Measurements from ENCODE around the gene OR8U1.
"Not testable (repeated sequence)": the region's sequence is repeated elsewhere in the genome, so short reads cannot be mapped to it uniquely, and the experiment has no call there.

OR8U1 gene

DNA sequence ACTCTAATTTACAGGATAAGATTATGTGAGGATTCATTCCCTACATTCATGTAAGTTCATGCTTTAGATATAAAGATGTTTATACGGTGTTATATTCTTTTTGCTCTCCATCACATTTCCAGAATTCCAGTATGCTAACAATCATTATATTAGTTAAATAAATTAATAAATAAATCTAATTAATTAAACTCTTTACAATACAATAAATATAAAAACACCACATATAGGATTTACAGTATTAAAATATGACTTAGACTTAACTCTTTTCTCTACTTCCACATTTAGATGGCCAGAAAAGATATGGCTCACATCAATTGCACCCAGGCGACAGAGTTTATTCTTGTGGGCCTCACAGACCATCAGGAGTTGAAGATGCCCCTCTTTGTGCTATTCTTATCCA, at the start of gene OR8U1:
TSS of gene OR8U1 (plus strand) at position 301 of the 400 bp plus-strand sequence. CDS start at position 301, 0 bp downstream.
- in situ Hi-C loops (cut with MboI; ENCODE audit: low sequenced_read_pairs): no loop called here

DNA sequence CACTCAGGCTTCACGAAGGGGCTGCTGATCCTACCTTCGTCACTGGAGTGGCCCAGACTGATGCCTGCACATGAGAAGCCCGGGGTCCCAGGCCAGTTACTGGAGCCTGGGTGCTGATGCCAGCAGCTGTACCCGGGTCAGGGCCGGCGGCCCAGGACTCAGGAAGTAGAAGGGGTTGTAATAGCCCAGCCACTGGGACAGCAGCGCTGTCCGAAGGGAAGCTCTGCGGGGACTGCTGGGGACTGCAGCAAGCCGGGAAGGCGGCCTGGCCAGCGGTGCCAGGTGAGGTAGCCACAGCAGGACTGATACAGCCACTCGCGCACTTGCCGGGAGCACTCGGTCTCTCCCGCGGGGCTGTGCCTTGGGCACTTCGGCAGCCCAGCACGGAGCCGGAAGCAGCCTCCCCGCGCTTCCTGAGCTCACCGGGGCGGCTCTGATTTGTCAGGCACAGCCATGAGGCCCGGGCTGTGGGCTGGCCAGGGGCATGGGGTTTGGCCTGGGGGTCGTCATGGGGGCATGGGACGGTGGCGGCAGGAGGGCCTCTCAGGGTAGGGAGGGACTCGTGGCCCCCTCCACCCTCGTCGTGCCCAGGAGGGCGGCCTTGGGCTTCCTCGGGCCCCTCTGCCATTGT, 43.4 kb upstream of the OR8U1 start:
- in situ Hi-C loops (cut with MboI; ENCODE audit: low sequenced_read_pairs): no loop called here

DNA sequence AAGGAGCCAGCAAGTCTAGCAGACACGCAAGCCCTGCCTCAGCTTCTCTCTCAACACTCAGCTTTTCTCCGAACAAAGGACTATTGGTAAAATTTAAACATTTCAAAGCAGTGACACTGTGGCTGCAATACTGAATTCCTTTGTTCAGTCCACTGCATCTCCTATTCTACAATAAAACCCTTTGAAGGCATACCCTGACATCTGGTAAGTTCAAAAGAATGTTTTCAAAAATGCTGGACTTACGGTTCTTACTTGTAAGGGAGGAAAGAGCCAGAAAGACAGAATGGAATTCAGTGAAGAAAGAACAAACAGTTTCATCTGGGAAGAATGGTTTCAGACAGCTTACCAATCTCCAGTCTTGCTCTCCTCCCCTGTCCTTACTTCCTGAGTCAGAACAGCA, 42.3 kb upstream of the OR8U1 start:
- in situ Hi-C loops (cut with MboI; ENCODE audit: low sequenced_read_pairs): no loop called here

DNA sequence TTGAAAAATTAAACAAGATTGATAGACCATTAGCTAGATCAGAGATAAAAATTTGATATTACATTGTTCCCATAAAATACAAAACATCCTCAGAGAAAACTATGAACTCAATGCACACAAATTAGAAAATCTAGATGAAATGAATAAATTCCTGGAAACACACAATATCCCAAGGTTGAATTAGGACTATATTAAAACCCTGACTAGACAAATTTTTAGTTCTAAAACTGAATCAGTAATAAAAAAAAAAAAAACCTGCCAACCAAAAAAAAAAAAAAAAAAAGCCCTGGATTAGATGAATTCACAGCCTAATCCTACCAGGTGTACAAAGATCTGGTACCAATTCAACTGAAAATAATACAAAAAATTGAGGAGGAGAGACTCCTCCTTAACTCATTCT, 35.1 kb upstream of the OR8U1 start:
- in situ Hi-C loops (cut with MboI; ENCODE audit: low sequenced_read_pairs): no loop called here

DNA sequence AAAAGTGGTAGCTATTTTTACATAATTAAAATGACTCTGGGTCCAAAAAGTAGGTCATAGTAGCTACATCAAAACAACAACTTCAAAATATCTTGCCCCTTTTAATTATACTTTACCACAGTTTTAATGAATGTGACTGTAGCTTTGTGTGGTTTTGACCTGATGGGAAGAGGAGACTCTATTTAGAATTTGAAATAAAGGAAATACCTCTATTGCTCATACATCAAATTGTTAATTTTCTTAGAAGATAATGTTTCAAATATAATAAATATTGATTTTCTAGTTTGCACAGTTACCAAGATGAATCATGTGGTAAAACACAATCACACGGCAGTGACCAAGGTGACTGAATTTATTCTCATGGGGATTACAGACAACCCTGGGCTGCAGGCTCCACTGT, 29.7 kb upstream of the OR8U1 start, which contains the start of gene OR8K1:
TSS of gene OR8K1 (plus strand) at position 301 of the 400 bp plus-strand sequence. CDS start at position 301, 0 bp downstream.
- in situ Hi-C loops (cut with MboI; ENCODE audit: low sequenced_read_pairs): no loop called here

DNA sequence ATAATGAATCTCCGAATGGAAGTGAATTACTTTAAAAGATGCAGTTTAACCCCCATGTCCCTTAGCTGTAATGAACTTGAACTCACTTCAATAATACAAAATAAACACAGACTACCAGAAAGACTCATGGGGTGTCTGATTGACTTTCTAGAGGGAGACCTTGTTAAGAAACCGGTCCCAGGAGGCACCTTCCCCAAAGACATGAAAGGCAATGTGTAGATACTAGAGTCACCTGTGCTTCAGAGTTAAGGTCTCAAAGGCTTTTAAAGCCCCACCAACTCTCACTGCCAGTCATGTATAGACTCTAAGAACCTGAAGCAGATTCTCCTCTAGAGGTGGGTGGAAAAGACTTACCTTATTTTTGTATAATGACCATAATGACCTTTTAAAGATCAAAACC, 21.4 kb upstream of the OR8U1 start, which contains the start of gene OR8J1:
TSS of gene OR8J1 (plus strand) at position 301 of the 400 bp plus-strand sequence. CDS start 5,956 bp downstream, outside the sequence.
- in situ Hi-C loops (cut with MboI; ENCODE audit: low sequenced_read_pairs): no loop called here

DNA sequence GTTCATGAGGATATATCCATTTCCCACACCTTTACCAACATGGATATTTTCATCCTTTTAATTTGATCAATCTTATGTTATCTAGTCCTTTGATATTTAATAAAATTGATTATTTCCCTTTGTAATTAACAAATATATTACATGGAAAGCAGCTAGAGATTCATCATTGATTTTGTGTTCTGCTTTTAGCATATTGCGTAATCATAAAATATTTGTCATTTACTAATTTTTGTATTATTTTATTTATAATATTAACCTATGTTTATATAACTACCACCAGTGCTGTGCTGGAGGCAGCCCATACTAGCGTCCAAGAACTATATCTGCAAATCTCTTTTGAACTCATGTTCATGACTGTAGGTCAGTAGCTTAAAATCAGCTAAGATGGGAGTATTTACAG, 4.7 kb downstream of the OR8U1 start:
- in situ Hi-C loops (cut with MboI; ENCODE audit: low sequenced_read_pairs): no loop called here

DNA sequence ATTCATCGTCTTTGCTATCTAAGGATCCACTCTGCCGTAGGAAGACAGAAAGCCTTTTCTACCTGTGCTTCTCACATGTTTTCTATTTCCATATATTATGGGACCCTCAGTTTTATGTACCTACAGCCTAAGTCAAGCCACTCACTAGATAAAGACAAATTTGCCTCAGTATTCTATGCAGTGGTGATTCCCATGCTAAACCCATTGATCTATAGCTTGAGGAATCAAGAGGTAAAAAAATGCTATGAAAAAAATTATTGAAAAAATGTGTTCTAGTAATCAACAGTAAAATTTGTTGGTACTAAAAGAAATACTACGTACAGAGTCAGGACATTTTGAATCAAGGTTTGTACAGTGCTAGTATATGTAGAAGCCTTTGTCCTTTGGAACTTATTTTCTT, 19.0 kb downstream of the OR8U1 start:
- in situ Hi-C loops (cut with MboI; ENCODE audit: low sequenced_read_pairs): no loop called here

DNA sequence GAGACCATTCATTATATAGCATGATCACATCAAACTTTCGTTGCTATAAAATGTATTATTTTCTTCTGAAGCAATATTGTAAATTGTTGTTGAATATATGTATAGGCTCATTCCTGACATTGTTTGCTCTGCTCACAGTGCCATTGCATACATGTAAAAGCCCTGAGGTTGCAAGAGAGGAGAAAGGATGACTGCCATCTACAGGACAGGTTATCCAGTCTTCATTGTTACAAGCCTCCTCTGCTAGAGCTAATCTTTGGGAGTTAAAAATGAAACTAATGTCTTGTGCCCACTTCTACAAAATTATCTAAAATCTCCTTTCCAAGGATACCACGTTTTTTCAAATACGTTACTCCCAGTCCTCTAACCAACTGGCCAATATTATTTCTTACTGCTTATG, 20.6 kb downstream of the OR8U1 start:
- in situ Hi-C loops (cut with MboI; ENCODE audit: low sequenced_read_pairs): no loop called here

GRCh38 chr11:56401858-56402461, 26.5 kb downstream of the OR8U1 start:
- in situ Hi-C loops (cut with MboI; ENCODE audit: low sequenced_read_pairs): not testable (repeated sequence)

GRCh38 chr11:56404393-56404792, 29.0 kb downstream of the OR8U1 start:
- in situ Hi-C loops (cut with MboI; ENCODE audit: low sequenced_read_pairs): no loop called here

DNA sequence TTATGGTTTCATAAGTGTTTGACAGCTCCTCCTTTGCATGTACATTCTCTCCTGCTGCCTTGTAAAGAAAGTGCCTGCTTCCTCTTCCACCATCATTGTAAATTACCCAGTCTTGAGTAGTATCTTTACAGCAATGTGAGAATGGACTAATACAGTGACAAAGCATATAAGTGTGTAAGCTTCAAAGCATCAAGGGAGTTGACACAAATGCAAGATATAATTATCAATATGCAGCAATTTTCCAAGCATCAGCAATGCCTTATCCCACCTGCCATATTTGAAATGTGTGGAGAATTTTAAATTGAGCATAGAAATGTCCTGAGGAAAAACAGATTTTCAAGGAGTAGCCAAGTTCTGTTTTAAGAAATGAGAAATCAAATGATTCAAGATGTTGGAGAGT, 35.4 kb downstream of the OR8U1 start:
- in situ Hi-C loops (cut with MboI; ENCODE audit: low sequenced_read_pairs): no loop called here

- in situ Hi-C loops (cut with MboI; ENCODE audit: low sequenced_read_pairs): no loop called here
These were observed 37.0 kb downstream of the OR8U1 start, which contains the start of gene OR5AL1 for GRCh38 chr11:56412396-56412795. Gene OR5AL1, plus strand, starts transcription at chr11:56412696.

Data from HL-60/S4 treated with phorbol 12-myristate 13-acetate at 8.2 ng/mL for 4 days and 3 days (cell line).